Activated CD4-positive, alpha-beta T cell treated with anti-CD3 and anti-CD28 coated beads for 1 hour (primary cell): ENCODE data around the gene NANOS2.
"Not testable (repeated sequence)": the region's sequence is repeated elsewhere in the genome, so short reads cannot be mapped to it uniquely, and the experiment has no call there.

Source experiments
- DNase-seq: peaks from one replicate; pipeline ENCODE4 v3.0.0-alpha.2; 2020

Gene NANOS2

GRCh38 chr19:45873219-45873772 is 41.3 kb downstream of the NANOS2 start:
- no peak for DNase-seq

GRCh38 chr19:45872095-45872919 is 42.3 kb downstream of the NANOS2 start:
- no peak for DNase-seq

DNA sequence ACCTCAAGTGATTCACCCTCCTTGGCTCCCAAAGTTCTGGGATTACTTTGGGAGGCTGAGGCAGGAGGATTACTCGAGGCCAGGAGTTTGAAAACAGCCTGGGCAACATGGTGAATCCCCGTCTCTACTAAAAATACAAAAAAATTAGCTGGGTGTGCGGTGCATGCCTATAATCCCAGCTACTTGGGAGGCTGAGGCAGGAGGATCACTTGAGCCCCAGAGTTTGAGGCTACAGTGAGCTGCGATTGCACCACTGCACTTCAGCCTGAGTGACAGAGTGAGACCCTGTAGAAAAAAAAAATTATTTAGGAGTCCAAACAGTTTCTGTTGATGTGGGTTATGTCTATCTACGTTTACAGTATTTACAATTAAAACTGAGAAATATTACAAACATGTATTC is 43.8 kb downstream of the NANOS2 start:
- no peak for DNase-seq

- DNase-seq: not testable (repeated sequence)
Measured at GRCh38 chr19:45867241-45867640, 47.3 kb downstream of the NANOS2 start.

DNA sequence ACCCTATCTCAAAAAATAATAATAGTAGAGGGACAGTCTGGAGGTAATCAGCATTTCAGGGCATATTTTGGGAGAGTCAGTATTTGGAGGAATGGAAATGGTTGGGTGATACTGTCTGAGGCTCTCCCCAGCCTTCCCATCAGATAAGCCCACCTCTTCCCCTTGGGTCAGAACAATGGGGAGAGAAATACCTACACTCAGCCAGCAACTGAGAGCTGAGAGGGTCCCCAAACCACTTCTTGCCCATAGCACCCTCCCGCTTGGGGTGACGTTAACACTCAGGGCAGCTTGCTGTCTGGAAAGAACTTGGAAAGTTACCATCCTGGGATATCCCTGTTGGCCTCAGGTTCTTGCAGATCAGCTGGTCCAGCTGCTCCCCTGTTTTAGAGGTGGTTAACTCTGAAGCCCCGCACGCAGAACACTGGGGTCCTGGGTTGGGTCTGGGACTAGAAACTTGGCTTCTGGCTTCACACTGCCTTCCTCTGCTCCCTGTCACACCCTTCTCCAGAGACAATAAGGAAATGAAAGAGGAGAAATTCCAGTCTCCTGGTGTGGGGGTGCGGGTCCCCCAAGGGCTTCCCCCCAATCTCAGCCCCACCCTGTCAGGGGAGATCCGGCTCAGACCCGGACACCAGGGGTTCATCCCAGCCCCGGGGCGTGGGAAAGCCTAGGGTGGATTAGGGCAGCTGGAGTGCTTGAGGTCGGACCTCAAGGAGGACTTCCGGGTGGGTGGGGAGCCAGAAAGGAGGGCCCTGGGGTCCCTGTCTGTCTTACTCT is 48.0 kb downstream of the NANOS2 start:
- no peak for DNase-seq

DNA sequence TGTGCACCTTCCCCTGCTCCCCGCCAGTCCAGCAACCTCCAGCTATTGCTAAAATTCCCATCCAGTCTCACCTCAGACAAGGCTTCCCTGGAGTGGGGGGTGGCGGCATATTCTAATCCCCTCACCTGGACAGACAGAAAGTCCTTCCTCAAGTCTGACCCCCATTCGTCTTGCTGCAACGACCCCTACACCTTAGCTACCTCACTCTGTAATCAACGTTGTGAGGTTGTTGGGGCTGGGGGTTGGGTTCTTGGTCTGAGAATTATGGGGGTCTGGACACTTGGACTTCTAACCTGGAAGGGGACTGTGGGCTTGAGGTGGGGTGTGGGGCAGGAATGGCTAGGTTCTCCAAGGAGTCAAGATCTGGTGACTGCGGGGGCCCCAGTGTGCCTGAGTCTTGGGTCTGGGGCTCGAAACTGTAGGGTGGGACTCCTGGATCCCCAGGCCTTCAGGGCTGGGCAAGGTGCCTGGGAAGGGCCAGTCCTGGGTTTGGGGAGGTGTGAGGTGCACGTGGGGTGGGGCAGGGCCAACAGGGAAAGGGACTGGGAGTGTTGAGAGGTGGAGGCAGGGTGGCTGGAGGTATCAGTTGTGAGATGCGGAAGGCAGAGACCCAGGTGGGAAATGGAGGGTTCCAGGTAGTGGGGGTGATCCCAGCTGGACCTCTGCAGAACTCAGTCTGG is 49.2 kb downstream of the NANOS2 start:
- DNase-seq: no peak

DNA sequence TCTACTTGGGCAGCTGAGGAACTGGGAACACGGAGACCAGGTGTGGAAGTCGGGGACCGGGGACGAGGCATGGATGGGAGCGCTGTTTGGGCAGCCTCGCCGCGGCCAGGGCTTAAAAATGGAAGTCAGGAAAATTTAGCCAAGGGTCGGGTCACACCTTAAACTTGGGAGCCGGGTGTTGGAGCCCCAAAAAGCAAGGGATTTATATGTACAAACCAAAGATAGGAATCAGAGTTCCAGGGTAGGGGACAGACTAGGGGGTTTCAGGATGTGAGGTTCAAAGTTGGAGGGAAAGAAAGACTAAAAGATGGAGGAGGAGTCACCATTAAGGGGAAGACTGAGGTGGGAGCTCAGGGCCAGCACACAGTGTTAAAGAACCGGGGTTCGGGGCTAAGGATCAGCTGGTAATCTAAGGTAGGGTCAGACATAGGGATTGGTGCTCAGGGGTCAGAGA is 49.9 kb downstream of the NANOS2 start:
- no peak for DNase-seq

- DNase-seq: no peak
Measured at GRCh38 chr19:45863840-45864628, 50.5 kb downstream of the NANOS2 start, which contains the start of gene FOXA3. Gene FOXA3, plus strand, starts transcription at chr19:45864326. Its CDS starts 131 bp downstream, at chr19:45864457.

- no peak for DNase-seq
Measured at GRCh38 chr19:45863335-45863839, 51.2 kb downstream of the NANOS2 start.
